GF-D8 (cell line): ENCODE data around the gene PALLD.
"Not testable (repeated sequence)": the region's sequence is repeated elsewhere in the genome, so short reads cannot be mapped to it uniquely, and the experiment has no call there.

Source experiments
- DNase-seq: peaks from one replicate; lab custom pipeline; 2025; lab: John Stamatoyannopoulos, UW

The PALLD gene

GRCh38 chr4:168496834-168497233 lies at the start of gene PALLD:
PALLD (plus strand) TSS chr4:168497052.
- DNase-seq = no peak

GRCh38 chr4:168449063-168449462 lies 47.8 kb upstream of the PALLD start:
- not testable (repeated sequence) for DNase-seq

- no peak for DNase-seq
Observed at GRCh38 chr4:168449719-168450452, 47.0 kb upstream of the PALLD start.

- no peak for DNase-seq
Observed at GRCh38 chr4:168451331-168451730, 45.5 kb upstream of the PALLD start.

- no peak for DNase-seq
Observed at GRCh38 chr4:168451744-168452390, 45.0 kb upstream of the PALLD start.

DNA sequence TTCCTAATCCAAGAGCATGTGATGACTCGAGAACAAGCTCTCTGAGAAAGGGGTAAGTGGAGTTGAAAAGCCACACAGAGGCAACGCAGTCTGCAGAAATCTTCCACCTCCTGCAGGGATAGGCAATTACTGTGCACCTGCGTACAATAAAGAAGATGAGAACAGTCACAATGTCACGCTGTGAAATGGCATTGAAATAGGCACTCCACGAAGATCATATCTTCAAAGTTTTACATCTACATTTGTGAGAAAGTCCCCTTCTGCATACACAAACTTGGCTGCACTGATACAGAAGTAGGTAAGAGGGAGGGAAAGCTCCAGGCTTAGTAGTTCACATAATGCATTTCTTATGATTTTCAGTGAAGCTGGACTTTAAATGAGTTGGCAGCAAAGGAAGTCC lies 43.7 kb upstream of the PALLD start:
- no peak for DNase-seq

DNA sequence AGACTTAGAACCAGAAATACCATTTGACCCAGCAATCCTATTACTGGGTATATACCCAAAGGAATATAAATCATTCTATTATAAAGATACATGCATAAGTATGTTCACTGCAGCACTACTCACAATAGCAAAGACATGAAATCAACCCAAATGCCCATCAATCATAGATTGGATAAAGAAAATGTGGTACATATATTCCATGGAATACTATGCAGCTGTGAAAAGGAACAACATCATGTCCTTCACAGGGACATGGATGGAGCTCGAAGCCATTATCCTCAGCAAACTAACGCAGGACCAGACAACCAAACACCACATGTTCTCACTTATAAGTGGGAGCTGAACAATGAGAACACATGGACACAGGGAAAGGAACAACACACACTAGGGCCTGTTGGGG lies 38.6 kb upstream of the PALLD start:
- DNase-seq = not testable (repeated sequence)

GRCh38 chr4:168461821-168462220 lies 35.0 kb upstream of the PALLD start:
- DNase-seq = no peak

GRCh38 chr4:168472920-168473319 lies 23.9 kb upstream of the PALLD start:
- no peak for DNase-seq

- DNase-seq = no peak
Observed at GRCh38 chr4:168474660-168475320, 22.1 kb upstream of the PALLD start.

GRCh38 chr4:168475745-168476144 lies 21.1 kb upstream of the PALLD start:
- DNase-seq = no peak

GRCh38 chr4:168478868-168479267 lies 18.0 kb upstream of the PALLD start:
- DNase-seq = no peak

DNA sequence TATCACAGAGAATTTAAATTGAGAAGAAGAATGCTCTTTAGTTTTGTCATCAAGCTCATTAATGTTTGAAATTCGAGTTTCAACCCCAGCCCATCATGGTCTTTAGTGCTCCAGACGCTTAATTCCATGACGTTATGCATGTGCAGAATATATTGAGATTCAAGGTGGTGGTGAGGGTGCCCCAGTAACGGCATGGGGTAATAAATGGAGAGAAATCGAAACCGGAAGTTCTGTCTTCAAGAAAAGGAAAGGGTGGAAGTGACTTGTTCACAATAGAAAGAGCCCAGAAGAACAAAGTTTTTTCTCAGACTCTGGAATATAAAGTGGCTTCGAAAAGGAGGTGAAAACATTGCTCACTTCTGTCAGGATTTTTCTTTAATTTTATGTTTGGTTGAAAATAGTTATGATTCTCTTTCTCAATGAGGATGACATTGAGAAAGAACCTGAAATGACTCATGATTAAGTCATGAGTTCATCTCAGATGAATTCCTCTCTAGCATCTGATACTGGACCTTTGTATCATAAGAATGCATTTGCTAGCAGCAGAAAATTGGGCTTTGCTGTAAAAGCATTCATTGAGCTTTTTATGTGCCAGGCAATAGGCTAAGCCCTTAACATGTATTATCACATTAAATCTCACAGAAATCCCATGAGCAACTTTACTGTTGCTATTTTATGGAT lies 15.8 kb upstream of the PALLD start:
- DNase-seq = peak; percentile 82

- no peak for DNase-seq
Observed at GRCh38 chr4:168483811-168484210, 13.0 kb upstream of the PALLD start.

DNA sequence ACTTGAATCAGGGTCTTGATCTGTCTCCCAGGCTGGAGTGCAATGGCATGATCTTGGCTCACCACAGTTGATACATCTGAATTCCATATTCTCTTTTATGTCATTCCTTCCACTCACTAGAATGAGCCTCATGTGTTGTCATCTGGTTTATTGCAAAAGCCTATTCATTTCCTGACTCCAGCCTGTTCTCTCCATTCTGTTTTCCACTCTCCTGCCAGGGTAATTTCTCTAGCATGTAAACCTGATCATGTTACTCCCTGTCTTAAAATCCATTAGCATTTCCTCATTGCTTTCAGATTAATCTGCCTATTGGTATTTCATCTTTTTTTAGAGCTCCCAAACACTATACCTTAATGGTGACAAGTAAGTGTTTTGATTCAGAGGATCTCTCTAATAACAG lies 12.2 kb upstream of the PALLD start:
- peak; percentile 2 for DNase-seq

DNA sequence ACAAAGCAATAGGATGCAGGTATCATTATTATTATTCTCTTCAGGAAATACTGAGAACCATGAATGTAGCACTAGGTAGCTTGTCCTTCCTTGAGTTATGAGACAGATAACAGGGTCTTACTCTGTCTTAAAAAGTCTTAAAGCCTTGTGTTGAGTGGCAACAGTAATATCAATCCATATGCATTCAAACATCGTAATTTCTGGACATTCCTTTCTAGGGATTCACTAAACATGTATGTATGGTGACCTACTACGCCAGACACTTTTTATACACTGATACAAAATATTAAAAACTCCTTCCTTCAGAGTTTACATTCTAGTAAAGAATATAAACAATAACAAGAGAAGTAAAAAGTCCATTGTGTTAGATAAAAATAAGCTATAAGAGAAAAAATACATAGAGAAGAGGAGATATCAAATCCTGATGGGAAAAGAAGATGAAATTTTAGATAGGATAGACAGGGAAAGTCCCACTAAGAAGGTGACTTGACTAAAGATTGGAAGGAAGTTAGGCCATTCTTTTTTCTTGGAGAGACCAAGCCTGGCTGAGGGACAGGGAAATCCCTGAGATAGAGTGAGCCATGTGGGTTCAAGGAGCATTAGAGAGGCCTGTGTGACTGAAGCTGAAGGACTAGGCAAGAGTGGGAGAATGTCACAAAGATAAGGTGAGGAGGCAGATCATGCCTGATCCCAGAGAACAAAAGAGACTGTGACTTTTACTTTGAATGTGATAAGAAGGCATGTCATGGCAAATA lies 11.5 kb upstream of the PALLD start:
- DNase-seq = no peak

- no peak for DNase-seq
Observed at GRCh38 chr4:168486912-168487281, 10.0 kb upstream of the PALLD start.

- DNase-seq = no peak
Observed at GRCh38 chr4:168487282-168488035, 9.4 kb upstream of the PALLD start.

DNA sequence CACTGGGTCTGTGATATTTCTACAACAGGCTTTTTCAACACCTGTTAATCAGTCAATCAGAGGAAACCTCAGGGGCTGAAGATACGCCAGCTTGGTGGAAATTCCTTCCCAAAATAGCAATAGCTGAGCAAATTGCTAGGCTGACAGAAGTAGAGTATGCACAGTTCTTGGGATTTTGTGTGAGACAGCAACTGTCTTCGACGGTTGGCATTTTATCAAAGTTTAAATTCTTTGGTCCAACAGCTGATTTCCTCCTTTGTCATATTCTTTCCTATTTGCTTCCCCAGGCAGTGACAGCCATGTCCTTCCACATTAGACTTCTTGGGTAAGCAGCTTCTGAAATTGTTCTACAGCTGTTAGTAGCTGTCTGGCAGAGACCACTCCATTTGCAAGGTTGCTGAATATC lies 8.0 kb upstream of the PALLD start:
- DNase-seq = peak; percentile 37

GRCh38 chr4:168489616-168490015 lies 7.2 kb upstream of the PALLD start:
- DNase-seq = no peak

DNA sequence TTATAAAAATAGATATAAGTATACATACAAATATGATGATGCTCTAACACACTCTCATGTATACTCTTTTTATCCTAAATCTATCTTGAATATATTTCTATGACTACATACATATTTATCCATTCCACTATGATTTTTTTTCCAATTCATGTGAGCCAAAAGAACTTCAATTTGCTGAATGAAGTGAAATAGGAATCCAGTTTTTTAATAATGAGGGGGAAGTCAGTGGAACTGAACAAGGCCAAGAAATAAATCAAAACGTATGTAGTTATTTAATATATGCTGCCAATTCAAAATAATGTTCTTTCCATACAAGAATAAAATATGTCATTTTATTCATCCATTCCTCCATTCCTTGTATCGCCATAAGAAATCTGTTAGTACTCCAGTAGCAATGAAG lies 6.1 kb upstream of the PALLD start:
- DNase-seq = no peak
